GM21515 (cell line): Measurements from ENCODE around the gene PRX.
"Not testable (repeated sequence)": the region's sequence is repeated elsewhere in the genome, so short reads cannot be mapped to it uniquely, and the experiment has no call there.

ENCODE experiments used
- ATAC-seq: cut with Tn5 transposase; IDR thresholded peaks from one replicate; pipeline ENCODE4 v1.9.1; 2021; ENCODE audit not compliant: unreplicated experiment

PRX gene

GRCh38 chr19:40442328-40443130, 29.4 kb upstream of the PRX start:
- ATAC-seq = no peak

GRCh38 chr19:40441719-40442253, 28.6 kb upstream of the PRX start:
- ATAC-seq = no peak

- ATAC-seq = no peak
Measured at GRCh38 chr19:40438284-40438683, 25.1 kb upstream of the PRX start.

GRCh38 chr19:40433391-40434216, 20.4 kb upstream of the PRX start:
- no peak for ATAC-seq

- not testable (repeated sequence) for ATAC-seq
Measured at GRCh38 chr19:40432760-40433159, 19.6 kb upstream of the PRX start.

- no peak for ATAC-seq
Measured at GRCh38 chr19:40431698-40432097, 18.5 kb upstream of the PRX start.

- ATAC-seq = not testable (repeated sequence)
Measured at GRCh38 chr19:40430242-40430641, 17.1 kb upstream of the PRX start.

GRCh38 chr19:40428197-40428596, 15.0 kb upstream of the PRX start:
- not testable (repeated sequence) for ATAC-seq

- ATAC-seq = peak; percentile 83
Measured at GRCh38 chr19:40425450-40426287, 12.5 kb upstream of the PRX start, which contains the start of gene SERTAD1. Gene SERTAD1, minus strand, starts transcription at chr19:40425992. Its CDS starts 2,446 bp downstream, at chr19:40423546.

- no peak for ATAC-seq
Measured at GRCh38 chr19:40424637-40425449, 11.7 kb upstream of the PRX start.

- ATAC-seq = no peak
Measured at GRCh38 chr19:40423938-40424337, 10.8 kb upstream of the PRX start.

- ATAC-seq = no peak
Measured at GRCh38 chr19:40422748-40423566, 9.8 kb upstream of the PRX start.

GRCh38 chr19:40421993-40422747, 9.0 kb upstream of the PRX start:
- ATAC-seq = no peak

GRCh38 chr19:40420766-40421765, 7.9 kb upstream of the PRX start:
- no peak for ATAC-seq

GRCh38 chr19:40420451-40420765, 7.2 kb upstream of the PRX start:
- no peak for ATAC-seq

- ATAC-seq = no peak
Measured at GRCh38 chr19:40419780-40420179, 6.6 kb upstream of the PRX start.

- ATAC-seq = no peak
Measured at GRCh38 chr19:40419066-40419612, 6.0 kb upstream of the PRX start.
